ENCODE measurements around the gene GPR132. TPM values are rescaled to one million over a fixed set of nuclear protein-coding genes. Genes with fewer than 3 reads are reported as not detected.

GPR132 gene
- total RNA-seq, 1 donor from 2014 or later, result not detected

GRCh38 chr14:105092171-105093037 is 27.2 kb upstream of the GPR132 start:
- FAIRE-seq (no peak), DNase-seq (ENCODE audit: low read depth) (peak; percentile 37)
- Histone ChIP-seq H3K4me3 (ENCODE audit: low read depth, low read length) (peak overlapping the region; percentile 74), H3K27me3 (ENCODE audit: control insufficient read depth, insufficient read depth, low read length) (no peaks in the 10 kb centered on the region), H3K36me3 (ENCODE audit: control insufficient read depth, insufficient read depth, low read length) (no peaks in the 10 kb centered on the region)
- TF ChIP-seq CTCF (IDR thresholded peaks at IDR 0.05; ENCODE audit: insufficient read depth, low read length, severe bottlenecking), result no peak

GRCh38 chr14:105091517-105092170 is 26.4 kb upstream of the GPR132 start:
- Histone ChIP-seq H3K36me3 (ENCODE audit: control insufficient read depth, insufficient read depth, low read length) (no peaks in the 10 kb centered on the region), H3K4me3 (ENCODE audit: low read depth, low read length) (no peak overlapping the region), H3K27me3 (ENCODE audit: control insufficient read depth, insufficient read depth, low read length) (no peaks in the 10 kb centered on the region)
- DNase-seq (ENCODE audit: low read depth) (peak; percentile 85), FAIRE-seq (no peak)
- no peak for TF ChIP-seq CTCF (IDR thresholded peaks at IDR 0.05; ENCODE audit: insufficient read depth, low read length, severe bottlenecking)

- Histone ChIP-seq H3K4me3 (ENCODE audit: low read depth, low read length) (no peak overlapping the region), H3K27me3 (ENCODE audit: control insufficient read depth, insufficient read depth, low read length) (no peaks in the 10 kb centered on the region), H3K36me3 (ENCODE audit: control insufficient read depth, insufficient read depth, low read length) (no peaks in the 10 kb centered on the region)
- FAIRE-seq (no peak), DNase-seq (ENCODE audit: low read depth) (no peak)
- no peak for TF ChIP-seq CTCF (IDR thresholded peaks at IDR 0.05; ENCODE audit: insufficient read depth, low read length, severe bottlenecking)
Measured at GRCh38 chr14:105091054-105091516, 25.9 kb upstream of the GPR132 start.

- TF ChIP-seq CTCF (IDR thresholded peaks at IDR 0.05; ENCODE audit: insufficient read depth, low read length, severe bottlenecking), result peak; percentile 96
- peak; percentile 68 for DNase-seq (ENCODE audit: low read depth)
- H3K4me3 ChIP-seq (ENCODE audit: low read depth, low read length), result no peak overlapping the region
- no peaks in the 10 kb centered on the region for H3K27me3 ChIP-seq (ENCODE audit: control insufficient read depth, insufficient read depth, low read length)
- FAIRE-seq, result peak; percentile 28
- H3K36me3 ChIP-seq (ENCODE audit: control insufficient read depth, insufficient read depth, low read length), result no peaks in the 10 kb centered on the region
Measured at GRCh38 chr14:105090493-105091053, 25.3 kb upstream of the GPR132 start.

GRCh38 chr14:105089746-105090492 is 24.7 kb upstream of the GPR132 start:
- TF ChIP-seq CTCF (IDR thresholded peaks at IDR 0.05; ENCODE audit: insufficient read depth, low read length, severe bottlenecking), result no peak
- no peaks in the 10 kb centered on the region for H3K36me3 ChIP-seq (ENCODE audit: control insufficient read depth, insufficient read depth, low read length)
- no peaks in the 10 kb centered on the region for H3K27me3 ChIP-seq (ENCODE audit: control insufficient read depth, insufficient read depth, low read length)
- DNase-seq (ENCODE audit: low read depth) (no peak), FAIRE-seq (no peak)
- H3K4me3 ChIP-seq (ENCODE audit: low read depth, low read length), result no peak overlapping the region
